SKM-1 treated with dmso at 0.1 percent for 144 hours (cell line): Measurements from ENCODE around the gene NEK6.

ENCODE experiments used
- DNase-seq: peaks from one replicate; lab custom pipeline; 2025; ENCODE audit not compliant: unreplicated experiment; lab: John Stamatoyannopoulos, UW

The NEK6 gene

GRCh38 chr9:124257844-124258606 is at the start of gene NEK6:
Gene NEK6 (plus strand): TSS chr9:124257949. CDS start chr9:124301965, 44,016 bp downstream.
- no peak for DNase-seq

GRCh38 chr9:124208571-124208970 is 49.2 kb upstream of the NEK6 start:
- DNase-seq, result no peak

GRCh38 chr9:124209279-124209678 is 48.5 kb upstream of the NEK6 start:
- no peak for DNase-seq

- no peak for DNase-seq
Observed at GRCh38 chr9:124209774-124210173, 48.0 kb upstream of the NEK6 start.

- DNase-seq, result no peak
Observed at GRCh38 chr9:124210697-124211096, 47.1 kb upstream of the NEK6 start.

GRCh38 chr9:124212381-124213050 is 45.2 kb upstream of the NEK6 start:
- DNase-seq, result no peak

- no peak for DNase-seq
Observed at GRCh38 chr9:124213396-124213795, 44.4 kb upstream of the NEK6 start.

- DNase-seq, result no peak
Observed at GRCh38 chr9:124214116-124214515, 43.6 kb upstream of the NEK6 start.

- no peak for DNase-seq
Observed at GRCh38 chr9:124214596-124215367, 43.0 kb upstream of the NEK6 start.

GRCh38 chr9:124215368-124215910 is 42.3 kb upstream of the NEK6 start:
- no peak for DNase-seq

- DNase-seq, result no peak
Observed at GRCh38 chr9:124215956-124216355, 41.8 kb upstream of the NEK6 start.

- DNase-seq, result peak; percentile 95
Observed at GRCh38 chr9:124216474-124217176, 41.1 kb upstream of the NEK6 start.

GRCh38 chr9:124217836-124218437 is 39.8 kb upstream of the NEK6 start:
- peak; percentile 29 for DNase-seq

GRCh38 chr9:124218438-124218982 is 39.2 kb upstream of the NEK6 start:
- peak; percentile 87 for DNase-seq

- no peak for DNase-seq
Observed at GRCh38 chr9:124218987-124219461, 38.7 kb upstream of the NEK6 start.

GRCh38 chr9:124220946-124221451 is 36.8 kb upstream of the NEK6 start:
- no peak for DNase-seq

GRCh38 chr9:124221676-124222075 is 36.1 kb upstream of the NEK6 start:
- peak; percentile 79 for DNase-seq

GRCh38 chr9:124222109-124222508 is 35.6 kb upstream of the NEK6 start:
- DNase-seq, result no peak

- peak; percentile 94 for DNase-seq
Observed at GRCh38 chr9:124222918-124223720, 34.6 kb upstream of the NEK6 start.
